ENCODE data around the gene MYO9A. TPM values are rescaled to one million over a fixed set of nuclear protein-coding genes. Genes with fewer than 3 reads are reported as not detected.
A peak's percentile ranks its signal among the peaks of the same experiment; 100 is the strongest.

MYO9A gene
- total and polyA plus RNA-seq, 3 donors from 2014 or later: 68.9 to 126 (median 103) TPM

DNA sequence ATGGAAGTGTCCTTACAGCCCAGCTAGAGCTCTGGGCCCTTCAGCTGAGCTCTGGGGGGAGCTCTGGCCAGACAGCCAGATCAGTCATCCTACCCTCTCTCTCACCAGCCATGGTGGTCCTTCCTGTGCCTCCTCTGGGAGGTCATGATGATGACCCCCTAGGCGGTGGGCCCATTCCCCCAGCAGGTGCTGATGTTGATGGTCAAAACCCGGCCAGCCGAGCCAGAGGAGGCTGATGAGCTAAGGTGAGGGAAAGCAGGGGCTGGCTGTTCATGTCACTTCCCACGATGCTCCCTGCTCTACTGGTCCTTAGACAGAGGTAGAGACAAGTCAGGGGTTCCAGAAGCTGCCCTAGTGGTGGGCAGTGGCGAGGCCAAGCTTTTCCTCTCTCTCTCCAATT is 44.6 kb upstream of the MYO9A start:
- Histone ChIP-seq H3K9me3 (no peaks in the 10 kb centered on the region), H3K36me3 (ENCODE audit: low read depth, missing control alignments) (no peaks in the 10 kb centered on the region), H3K27ac (peak overlapping the region; percentile 74 to 77), H3K4me1 (peaks cover 21% of the 10 kb centered on the region), H3K27me3 (no peaks in the 10 kb centered on the region), H3K4me3 (no peak overlapping the region)
- TF ChIP-seq POLR2A (IDR thresholded peaks at IDR 0.05) (no peak), CTCF (IDR thresholded peaks at IDR 0.05) (no peak)
- no peak for DNase-seq
- WGBS, 2 donors: 94 to 100% methylated on average over 2 to 5 of the region's 5 CpGs
- intact Hi-C loops (cut with DNase I; ENCODE audit: low total_unique reads): no loop called here

DNA sequence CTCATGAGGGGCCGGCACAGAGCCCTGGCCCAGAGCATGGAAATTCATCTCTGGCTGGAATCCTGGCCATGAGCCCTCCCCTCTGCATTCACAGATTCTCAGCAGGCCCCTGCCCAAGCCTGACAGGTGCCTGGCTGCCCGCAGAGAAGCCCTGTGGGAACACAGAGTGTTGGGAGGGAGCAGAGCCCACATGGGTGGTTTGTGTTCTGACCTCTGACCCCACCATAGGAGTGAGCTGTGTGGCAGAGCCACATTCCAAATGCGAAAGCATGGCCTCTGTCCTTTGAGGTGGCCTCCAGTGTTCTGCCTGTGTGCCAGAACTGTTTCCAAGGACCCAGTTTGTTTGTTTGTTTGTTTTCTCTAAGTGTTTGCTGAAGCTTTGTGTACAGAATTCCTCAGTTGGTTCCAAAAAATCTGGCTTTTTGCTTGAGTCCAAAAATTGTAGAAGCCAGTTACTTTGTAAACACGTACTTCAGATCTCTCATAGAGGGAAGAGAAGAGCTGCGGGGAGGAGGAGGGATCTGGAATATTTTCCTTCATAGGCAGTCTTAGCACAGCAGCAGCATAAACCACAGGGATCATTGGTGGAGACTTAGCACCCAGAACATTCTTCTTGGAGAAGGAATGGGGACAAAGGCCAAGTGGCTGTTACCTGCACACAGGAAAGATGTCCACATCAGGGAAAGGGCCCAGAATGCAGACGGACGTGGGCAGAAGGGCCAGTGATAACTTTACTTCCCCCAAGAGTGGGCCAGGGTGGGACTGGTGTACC is 43.6 kb upstream of the MYO9A start:
- no peak overlapping the region for H3K4me3 ChIP-seq
- WGBS, 2 donors: 58 to 67% methylated on average over 6 to 7 of the region's 7 CpGs
- TF ChIP-seq CTCF (IDR thresholded peaks at IDR 0.05) (no peak), POLR2A (IDR thresholded peaks at IDR 0.05) (no peak)
- H3K9me3 ChIP-seq: no peaks in the 10 kb centered on the region
- H3K36me3 ChIP-seq (ENCODE audit: low read depth, missing control alignments): no peaks in the 10 kb centered on the region
- H3K27me3 ChIP-seq: no peaks in the 10 kb centered on the region
- peak overlapping the region; percentile 74 to 77 for H3K27ac ChIP-seq
- peak; percentile 33 for DNase-seq
- H3K4me1 ChIP-seq: peaks cover 21% of the 10 kb centered on the region
- intact Hi-C loops (cut with DNase I; ENCODE audit: low total_unique reads): no loop called here

DNA sequence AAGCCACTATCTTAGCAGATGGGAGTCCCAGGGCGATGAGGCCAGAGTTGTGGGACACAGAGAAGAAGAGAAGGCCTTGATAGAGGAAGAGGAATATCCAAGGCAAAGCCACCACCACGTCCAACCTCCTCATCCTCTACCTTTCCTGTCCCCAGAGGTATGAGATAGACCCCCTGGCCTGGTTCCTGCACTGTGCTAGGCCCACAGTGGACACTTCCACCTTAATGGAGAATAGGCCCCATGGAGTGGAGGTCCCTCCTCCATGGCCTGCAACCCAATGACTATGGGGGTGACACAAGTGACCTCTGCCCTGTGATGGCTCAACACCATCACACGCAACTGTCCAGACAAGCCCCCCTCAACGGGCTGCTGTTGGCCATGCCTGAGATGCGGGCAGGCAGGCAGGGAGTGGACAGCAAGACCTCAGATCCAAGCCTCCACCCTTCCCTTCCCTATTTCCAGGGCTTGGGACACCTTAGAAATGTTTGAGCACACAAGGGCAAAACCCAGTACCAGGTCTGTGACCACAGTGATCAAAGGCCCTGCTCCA is 42.8 kb upstream of the MYO9A start:
- H3K4me1 ChIP-seq: peaks cover 21% of the 10 kb centered on the region
- DNase-seq: no peak
- H3K36me3 ChIP-seq (ENCODE audit: low read depth, missing control alignments): no peaks in the 10 kb centered on the region
- peak overlapping the region in 1 of 2 donors; percentile 43 for H3K27ac ChIP-seq
- no peak for TF ChIP-seq POLR2A (IDR thresholded peaks at IDR 0.05)
- no peak for TF ChIP-seq CTCF (IDR thresholded peaks at IDR 0.05)
- intact Hi-C loops (cut with DNase I; ENCODE audit: low total_unique reads): no loop called here
- H3K9me3 ChIP-seq: no peaks in the 10 kb centered on the region
- H3K27me3 ChIP-seq: no peaks in the 10 kb centered on the region
- no peak overlapping the region for H3K4me3 ChIP-seq
- WGBS, 2 donors: 91% methylated on average over 5 of the region's 5 CpGs; no CpG with 5 or more reads in 1 of the 2 donors

DNA sequence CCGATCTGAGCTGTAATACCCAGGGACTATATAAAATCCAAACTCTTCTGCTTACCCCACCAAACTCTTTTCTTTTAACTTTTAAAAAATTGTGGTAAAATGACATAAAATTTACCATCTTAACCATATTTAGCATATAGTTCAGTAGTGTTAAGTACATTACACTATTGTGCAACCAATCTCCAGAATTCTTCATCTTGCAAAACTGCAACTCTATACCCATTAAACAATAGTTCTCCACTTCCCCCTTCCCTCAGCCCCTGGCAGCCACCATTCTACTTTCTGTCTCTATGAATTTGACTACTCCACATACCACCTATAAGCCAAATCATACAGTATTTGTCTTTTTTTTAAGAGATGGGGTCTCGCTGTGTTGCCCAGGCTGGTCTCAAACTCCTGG is 39.0 kb upstream of the MYO9A start:
- Histone ChIP-seq H3K4me3 (no peak overlapping the region), H3K27ac (no peak overlapping the region), H3K9me3 (no peaks in the 10 kb centered on the region), H3K27me3 (no peaks in the 10 kb centered on the region), H3K36me3 (ENCODE audit: low read depth, missing control alignments) (no peaks in the 10 kb centered on the region), H3K4me1 (peaks cover 17% of the 10 kb centered on the region)
- intact Hi-C loops (cut with DNase I; ENCODE audit: low total_unique reads): no loop called here
- TF ChIP-seq CTCF (IDR thresholded peaks at IDR 0.05): no peak
- TF ChIP-seq POLR2A (IDR thresholded peaks at IDR 0.05): no peak
- 84 to 89% methylated on average over 2 of the region's 2 CpGs for WGBS, 2 donors
- no peak for DNase-seq
